Transverse colon (tissue), 4 donors: Measurements from ENCODE around the gene PGD.
A peak's percentile ranks its signal among the peaks of the same experiment; 100 is the strongest.

Experiments used
- POLR2AphosphoS5 ChIP-seq, 3 donors: sonication (generic); formaldehyde crosslinking; IDR thresholded peaks; one replicate each; pipeline ENCODE4 v1.6.1; 2016; ENCODE audit warnings: antibody characterized with exemption in 3 of 3
- TF ChIP-seq, protein P1 (sequence below), 5 experiments: fragments of 200-600 bp in 3 of 5; fragments of 450-650 bp in 2 of 5; sonication (generic) in 3 of 5; IDR thresholded peaks; 1 replicate in 2 of 5; 2 replicates in 3 of 5; pipeline ENCODE4 v1.5.1; 2016 to 2017; ENCODE audit warnings: antibody characterized with exemption in 5 of 5, inconsistent platforms in 3 of 5, mild to moderate bottlenecking in 2 of 5, moderate library complexity in 1 of 5

DNA sequence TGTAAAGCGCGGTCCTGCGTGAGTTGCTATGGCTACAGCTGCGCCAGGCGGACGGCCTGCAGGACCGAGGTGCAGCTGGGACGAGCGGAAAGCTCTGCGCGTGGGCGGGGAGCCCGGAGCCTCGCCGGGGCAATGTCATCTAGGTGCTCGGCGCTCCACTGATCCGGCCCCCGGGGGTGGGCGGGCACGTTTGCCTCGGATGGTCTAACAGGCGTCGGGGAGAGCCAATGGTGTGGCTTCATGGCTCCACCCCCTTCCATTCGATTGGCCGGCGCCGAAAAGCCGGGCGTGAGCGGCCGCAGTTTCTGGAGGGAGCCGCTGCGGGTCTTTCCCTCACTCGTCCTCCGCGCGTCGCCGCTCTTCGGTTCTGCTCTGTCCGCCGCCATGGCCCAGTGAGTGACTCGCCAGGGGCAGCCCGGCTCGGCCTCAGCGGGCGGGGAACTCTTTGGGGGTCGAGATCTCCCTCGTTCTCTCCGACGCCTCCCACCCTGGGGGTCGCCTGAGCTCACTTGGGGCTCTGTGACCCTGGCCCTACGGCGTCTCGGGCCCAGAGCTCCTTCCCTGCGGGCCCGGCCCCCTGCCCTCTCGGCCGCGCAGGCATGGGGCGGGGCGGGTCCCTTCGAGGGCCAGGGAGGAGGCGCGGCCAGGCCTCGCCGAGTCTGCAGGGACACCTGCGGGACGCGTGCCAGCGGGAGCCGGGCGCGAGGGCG is at the start of gene PGD:
- peak; percentile 71 to 90 (median 83) for TF ChIP-seq POLR2AphosphoS5 (IDR thresholded peaks at IDR 0.05)
- TF ChIP-seq, protein P1, sequence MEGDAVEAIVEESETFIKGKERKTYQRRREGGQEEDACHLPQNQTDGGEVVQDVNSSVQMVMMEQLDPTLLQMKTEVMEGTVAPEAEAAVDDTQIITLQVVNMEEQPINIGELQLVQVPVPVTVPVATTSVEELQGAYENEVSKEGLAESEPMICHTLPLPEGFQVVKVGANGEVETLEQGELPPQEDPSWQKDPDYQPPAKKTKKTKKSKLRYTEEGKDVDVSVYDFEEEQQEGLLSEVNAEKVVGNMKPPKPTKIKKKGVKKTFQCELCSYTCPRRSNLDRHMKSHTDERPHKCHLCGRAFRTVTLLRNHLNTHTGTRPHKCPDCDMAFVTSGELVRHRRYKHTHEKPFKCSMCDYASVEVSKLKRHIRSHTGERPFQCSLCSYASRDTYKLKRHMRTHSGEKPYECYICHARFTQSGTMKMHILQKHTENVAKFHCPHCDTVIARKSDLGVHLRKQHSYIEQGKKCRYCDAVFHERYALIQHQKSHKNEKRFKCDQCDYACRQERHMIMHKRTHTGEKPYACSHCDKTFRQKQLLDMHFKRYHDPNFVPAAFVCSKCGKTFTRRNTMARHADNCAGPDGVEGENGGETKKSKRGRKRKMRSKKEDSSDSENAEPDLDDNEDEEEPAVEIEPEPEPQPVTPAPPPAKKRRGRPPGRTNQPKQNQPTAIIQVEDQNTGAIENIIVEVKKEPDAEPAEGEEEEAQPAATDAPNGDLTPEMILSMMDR (IDR thresholded peaks at IDR 0.05) = no peak
